ENCODE data around the gene CCDC18.

The CCDC18 gene

DNA sequence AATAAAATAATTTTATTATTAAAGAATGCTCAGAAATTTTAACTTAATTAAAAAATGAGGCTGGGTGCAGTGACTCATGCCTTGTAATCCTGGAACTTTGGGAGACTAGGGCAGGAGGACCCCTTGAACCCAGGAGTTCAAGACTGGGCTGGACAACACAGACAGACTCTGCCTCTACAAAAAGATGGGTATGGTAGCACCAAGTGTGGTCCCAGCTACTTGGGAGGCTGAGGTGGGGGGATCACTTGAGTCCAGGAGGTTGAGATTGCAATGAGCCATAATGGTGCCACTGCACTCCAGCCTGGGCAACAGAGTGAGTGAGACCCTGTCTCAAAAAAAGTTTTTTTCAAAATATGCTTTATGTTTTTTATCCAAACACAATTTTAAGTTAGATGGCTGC is 25.6 kb upstream of the CCDC18 start:
- TF ChIP-seq GATA2 (IDR thresholded peaks at IDR 0.05; ENCODE audit: low read depth, low read length): no peak
- TF ChIP-seq GATA3 (IDR thresholded peaks at IDR 0.05; ENCODE audit: low read depth, low read length): no peak

DNA sequence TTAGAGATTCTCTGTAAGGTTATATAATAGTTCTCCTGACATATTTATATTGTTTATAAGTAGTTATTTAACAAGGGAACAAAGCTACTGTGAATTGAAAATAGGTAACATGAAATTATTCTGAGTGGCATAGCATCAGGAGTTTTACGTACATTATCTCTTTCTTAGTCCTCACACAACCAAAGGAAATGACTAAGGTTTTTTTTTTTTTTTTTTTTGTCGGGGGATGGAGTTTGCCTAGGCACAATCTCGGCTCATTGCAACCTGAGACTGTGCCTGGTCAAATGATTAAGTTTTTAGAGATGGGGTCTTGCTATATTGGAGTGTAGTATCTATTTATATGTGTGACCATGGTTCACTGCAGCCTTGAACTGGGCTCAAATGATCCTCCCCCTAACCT is 25.2 kb upstream of the CCDC18 start:
- TF ChIP-seq GATA3 (IDR thresholded peaks at IDR 0.05; ENCODE audit: low read depth, low read length) (no peak), GATA2 (IDR thresholded peaks at IDR 0.05; ENCODE audit: low read depth, low read length) (no peak)

DNA sequence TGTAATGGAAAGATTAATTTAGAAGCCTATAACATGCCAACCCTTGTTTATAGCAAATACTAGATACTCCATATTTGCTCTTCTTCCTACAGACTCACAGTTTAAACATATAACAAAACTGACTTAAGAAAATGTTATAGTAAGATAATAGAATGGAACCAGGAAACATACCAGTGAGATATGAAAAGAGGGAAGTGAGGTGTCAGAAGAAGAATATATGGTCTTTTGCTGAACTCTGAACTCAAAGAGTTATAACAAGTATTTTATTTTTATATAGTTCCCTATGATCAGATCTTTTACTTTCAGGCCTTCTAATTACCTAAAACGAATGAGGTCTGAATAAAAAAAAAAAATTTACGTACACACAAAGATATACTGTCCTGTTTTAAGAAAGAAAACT is 21.2 kb upstream of the CCDC18 start:
- no peak for TF ChIP-seq GATA3 (IDR thresholded peaks at IDR 0.05; ENCODE audit: low read depth, low read length)
- no peak for TF ChIP-seq GATA2 (IDR thresholded peaks at IDR 0.05; ENCODE audit: low read depth, low read length)

DNA sequence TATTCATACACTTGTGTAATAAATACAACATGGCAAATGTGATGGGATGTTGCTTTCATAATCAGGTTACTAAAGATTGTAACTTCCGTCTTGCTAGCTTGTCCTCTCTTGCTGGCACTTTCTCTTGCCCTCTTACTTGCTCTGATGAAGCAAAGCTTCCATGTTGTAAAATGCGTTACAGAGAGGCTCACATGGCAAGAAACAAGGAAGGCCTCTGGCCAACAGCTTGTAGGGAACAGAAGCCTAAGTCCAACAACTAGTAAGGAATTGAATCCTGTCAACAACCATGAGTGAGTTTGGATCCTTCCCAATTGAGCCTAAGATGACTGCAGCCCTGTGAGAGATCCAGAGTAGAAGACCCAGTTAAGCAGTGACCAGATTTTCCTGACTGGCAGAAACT is 15.7 kb upstream of the CCDC18 start:
- TF ChIP-seq GATA2 (IDR thresholded peaks at IDR 0.05; ENCODE audit: low read depth, low read length): no peak
- TF ChIP-seq GATA3 (IDR thresholded peaks at IDR 0.05; ENCODE audit: low read depth, low read length): no peak

DNA sequence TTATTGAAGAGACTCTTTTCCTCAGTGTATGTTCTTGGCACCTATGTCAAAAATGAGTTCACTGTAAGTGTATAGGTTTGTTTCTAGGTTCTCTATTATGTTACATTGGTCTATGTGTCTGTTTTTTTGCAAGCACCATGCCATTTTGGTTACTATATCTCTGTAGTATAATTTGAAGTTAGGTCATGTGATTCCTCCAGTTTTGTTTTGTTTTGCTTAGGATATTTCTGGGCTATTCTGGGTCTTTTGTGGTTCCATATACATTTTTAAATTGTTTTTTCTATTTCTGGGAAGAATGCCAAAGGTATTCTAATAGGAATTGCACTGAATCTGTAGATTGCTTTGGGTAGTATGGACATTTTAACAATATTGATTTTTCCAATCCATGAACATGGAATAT is 13.5 kb upstream of the CCDC18 start:
- TF ChIP-seq GATA2 (IDR thresholded peaks at IDR 0.05; ENCODE audit: low read depth, low read length) (no peak), GATA3 (IDR thresholded peaks at IDR 0.05; ENCODE audit: low read depth, low read length) (no peak)

DNA sequence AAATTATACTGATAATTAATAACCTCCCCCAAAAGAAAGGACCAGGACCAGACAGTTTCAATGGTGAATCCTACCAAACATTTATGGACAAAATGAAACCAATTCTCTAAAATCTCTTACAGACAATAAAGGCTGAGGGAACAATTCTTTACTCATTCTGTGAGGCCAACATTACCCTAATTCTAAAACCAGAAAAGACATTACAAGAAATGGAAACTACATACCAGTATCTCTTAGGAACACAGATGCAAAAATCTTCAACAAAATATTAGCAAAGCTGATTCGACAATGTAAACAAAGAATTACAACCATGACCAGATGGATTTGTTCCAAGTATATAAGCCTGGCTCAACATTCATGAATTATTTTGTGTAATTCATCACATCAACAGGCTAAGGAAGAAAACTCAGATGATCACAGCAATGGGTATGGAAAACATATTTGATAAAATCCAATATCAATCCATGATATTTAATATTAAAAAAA is 8.9 kb upstream of the CCDC18 start:
- TF ChIP-seq GATA3 (IDR thresholded peaks at IDR 0.05; ENCODE audit: low read depth, low read length) (no peak), GATA2 (IDR thresholded peaks at IDR 0.05; ENCODE audit: low read depth, low read length) (no peak)

DNA sequence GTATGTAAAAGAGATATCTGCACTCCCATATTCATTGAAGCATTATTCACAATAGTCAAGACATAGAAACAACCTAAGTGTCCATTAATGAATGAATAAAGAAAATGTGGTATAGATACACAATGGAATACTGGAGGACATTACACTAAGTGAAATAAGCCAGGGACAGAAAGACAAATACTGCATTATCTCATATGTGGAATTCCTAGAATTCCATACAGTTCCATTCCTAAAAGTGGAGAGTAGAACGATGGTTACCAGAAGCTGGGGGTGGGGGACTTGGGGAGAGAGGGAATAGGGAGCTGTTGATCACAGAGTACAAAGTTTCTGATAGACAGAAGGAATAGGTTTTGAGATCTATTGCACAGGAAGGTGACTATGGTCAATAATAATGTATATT is 7.7 kb upstream of the CCDC18 start:
- no peak for TF ChIP-seq GATA2 (IDR thresholded peaks at IDR 0.05; ENCODE audit: low read depth, low read length)
- no peak for TF ChIP-seq GATA3 (IDR thresholded peaks at IDR 0.05; ENCODE audit: low read depth, low read length)

DNA sequence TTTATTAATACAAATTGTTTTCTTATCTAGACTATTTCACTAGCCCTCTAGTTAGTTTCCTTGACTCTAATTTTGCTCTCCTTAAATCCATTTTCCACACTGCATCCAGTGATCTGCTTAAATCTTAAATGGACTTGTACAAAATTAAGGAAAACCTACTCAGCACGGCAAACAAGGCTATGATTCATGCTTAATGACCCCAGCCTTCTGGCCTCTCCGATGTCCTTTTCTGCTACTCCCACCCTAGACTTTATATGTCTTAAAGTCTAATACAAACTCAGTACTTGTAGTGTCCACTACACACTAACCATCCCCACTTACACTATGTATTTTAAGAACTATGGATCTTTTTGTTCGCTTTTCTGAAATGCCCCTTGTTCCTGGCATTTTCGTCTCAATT is 2.5 kb upstream of the CCDC18 start:
- TF ChIP-seq GATA2 (IDR thresholded peaks at IDR 0.05; ENCODE audit: low read depth, low read length) (no peak), GATA3 (IDR thresholded peaks at IDR 0.05; ENCODE audit: low read depth, low read length) (no peak)

DNA sequence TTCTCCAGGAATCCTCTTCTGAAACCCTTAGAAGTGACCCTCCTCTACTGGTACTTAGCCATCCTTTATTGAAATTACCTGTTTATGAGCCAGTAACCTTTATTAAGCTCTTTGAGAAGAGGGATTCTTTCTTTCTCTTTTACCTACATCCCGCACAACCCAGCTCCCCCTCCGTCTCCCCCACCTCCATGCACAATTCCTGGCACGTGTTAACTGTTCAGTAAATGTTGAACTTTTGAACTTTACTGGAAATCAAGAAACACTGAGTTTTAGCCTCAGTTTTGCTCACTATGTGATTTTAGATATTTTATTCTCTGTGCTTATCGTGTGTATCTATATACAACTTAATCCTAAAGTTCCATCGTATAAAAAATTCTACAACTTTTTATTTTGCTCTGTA is 2.1 kb upstream of the CCDC18 start:
- TF ChIP-seq GATA3 (IDR thresholded peaks at IDR 0.05; ENCODE audit: low read depth, low read length): no peak
- no peak for TF ChIP-seq GATA2 (IDR thresholded peaks at IDR 0.05; ENCODE audit: low read depth, low read length)

DNA sequence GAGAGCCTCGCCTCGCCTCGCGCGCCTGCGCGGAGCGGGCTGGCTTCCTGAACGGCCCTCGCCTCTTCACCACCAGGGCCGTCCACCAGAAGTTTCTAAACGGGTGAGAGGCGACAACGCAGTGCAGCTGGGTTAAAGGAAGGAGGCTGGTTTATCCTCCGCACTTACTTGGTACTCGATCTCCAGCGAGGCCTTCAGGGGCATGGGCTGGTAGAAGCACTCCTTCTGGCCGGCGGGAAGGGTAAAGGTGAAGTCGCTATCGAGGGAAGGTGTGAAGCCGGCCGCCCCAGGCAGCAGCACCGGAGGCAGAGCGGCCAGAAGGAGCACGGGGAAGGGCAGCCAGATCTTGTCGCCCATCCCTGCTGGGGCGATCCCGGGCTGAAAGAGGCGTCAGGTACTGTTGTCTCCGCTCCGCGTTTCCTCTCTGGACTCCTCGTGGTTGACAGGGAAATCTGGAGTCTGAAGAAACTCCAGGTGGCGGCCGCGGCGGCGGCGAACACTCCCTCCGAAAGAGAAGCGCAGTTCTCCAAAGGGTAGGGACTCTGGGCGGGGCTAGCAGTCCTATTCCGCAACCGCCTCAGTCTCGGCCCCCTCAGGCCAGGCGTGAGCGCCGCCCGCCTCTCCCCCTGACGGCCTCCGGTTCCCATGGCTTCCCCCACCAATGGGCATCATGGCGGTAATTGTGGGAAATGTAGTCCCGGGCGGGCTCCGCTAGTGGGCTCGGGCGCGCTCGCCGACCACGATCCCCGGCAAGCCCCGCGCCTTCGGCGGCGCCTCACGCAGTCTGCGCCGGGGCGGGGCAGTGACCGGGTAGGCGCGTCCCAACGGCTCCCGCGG is 420 bp upstream of the CCDC18 start, which contains the start of gene TMED5:
Gene TMED5, minus strand, starts transcription at position 528 of the 837 bp plus-strand sequence. Its CDS starts 171 bp downstream, at position 357.
- no peak for TF ChIP-seq GATA2 (IDR thresholded peaks at IDR 0.05; ENCODE audit: low read depth, low read length)
- no peak for TF ChIP-seq GATA3 (IDR thresholded peaks at IDR 0.05; ENCODE audit: low read depth, low read length)

DNA sequence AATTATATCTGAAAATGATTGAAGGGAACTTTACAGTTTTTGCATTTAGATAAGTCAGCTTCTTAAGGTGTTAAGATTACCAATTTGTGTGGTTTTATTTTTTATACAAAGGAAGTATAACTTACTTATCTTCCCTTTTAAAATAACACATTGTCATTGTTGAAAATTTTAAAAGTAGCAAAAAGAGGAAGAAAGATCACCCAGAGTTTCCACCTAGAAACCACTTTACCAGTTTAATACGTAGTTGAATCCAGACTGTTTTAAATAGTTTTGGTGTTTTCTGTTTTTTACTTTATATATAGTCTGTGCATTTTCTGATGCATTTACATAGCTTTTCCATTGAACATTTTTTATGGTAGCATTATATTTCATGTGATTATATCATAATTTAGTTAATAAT is 6.1 kb downstream of the CCDC18 start:
- TF ChIP-seq GATA3 (IDR thresholded peaks at IDR 0.05; ENCODE audit: low read depth, low read length) (no peak), GATA2 (IDR thresholded peaks at IDR 0.05; ENCODE audit: low read depth, low read length) (no peak)

DNA sequence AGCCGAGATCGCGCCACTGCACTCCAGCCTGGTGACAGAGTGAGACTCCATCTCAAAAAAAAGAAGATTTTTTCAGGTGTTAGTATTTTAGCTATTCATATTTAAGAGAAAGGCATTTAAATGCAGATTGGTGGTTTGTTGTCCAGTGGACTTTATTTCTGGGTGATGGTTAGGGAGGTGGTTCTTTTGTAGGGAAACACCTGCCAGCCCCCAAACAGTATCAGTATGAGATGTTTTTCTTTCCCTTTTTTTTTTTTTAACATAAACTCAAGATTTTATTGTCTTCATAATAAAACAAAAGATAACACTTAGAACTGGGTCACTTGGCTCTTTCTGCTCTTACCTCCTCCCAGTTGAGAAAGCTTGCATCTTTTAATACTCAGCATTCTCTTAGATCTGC is 9.9 kb downstream of the CCDC18 start:
- TF ChIP-seq GATA3 (IDR thresholded peaks at IDR 0.05; ENCODE audit: low read depth, low read length): no peak
- no peak for TF ChIP-seq GATA2 (IDR thresholded peaks at IDR 0.05; ENCODE audit: low read depth, low read length)

DNA sequence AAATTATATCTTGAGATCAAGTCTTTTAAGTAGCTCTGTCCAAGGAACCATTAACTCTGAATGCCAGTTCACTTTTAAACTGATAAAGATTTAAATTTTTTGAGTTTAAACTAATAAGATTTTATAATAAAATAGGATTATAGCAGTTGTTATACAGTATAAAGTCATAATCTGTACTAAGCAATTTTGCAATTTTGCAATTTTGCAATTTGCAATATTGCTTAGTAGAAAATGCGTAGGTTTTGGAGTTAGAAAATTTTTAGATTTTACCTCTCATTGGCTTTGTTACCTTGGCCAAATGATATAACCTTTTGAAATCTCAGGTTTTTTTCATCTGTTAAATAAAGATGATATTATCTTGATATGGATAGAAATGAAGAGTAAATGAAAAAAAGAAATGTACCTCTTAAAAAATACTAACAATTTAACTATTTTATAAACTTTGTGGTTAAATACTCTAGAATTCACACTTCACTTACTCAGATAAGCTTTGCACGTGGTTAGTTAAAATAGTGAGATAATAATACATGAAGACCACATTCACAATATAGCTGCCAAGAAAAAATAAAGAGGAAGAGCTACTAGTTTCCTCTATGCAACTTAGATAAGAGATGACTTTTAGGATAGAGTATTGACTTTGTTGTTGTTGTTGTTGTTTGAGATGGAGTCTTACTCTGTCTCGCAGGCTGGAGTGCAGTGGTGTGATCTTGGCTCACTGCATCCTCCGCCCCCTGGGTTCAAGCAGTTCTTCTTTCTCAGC is 13.9 kb downstream of the CCDC18 start:
- no peak for TF ChIP-seq GATA3 (IDR thresholded peaks at IDR 0.05; ENCODE audit: low read depth, low read length)
- TF ChIP-seq GATA2 (IDR thresholded peaks at IDR 0.05; ENCODE audit: low read depth, low read length): no peak

DNA sequence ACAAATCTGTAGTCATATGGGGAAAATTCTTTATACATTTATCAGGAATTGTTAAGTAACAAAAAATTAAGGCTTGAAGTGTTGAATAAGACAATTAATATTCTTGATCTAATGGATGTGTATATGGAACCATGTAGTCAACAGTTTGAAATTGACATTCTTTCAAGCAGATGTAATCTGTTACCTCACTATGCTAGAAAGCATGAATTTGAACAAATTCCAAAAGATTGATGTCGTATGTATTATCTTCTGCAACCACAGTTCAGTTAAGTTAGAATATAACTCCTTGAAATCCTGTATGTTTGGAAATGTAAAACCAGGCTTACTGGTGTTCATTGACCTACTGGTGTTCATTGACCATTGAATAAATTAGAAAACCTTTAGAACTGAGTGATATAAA is 16.1 kb downstream of the CCDC18 start:
- TF ChIP-seq GATA3 (IDR thresholded peaks at IDR 0.05; ENCODE audit: low read depth, low read length) (no peak), GATA2 (IDR thresholded peaks at IDR 0.05; ENCODE audit: low read depth, low read length) (no peak)

DNA sequence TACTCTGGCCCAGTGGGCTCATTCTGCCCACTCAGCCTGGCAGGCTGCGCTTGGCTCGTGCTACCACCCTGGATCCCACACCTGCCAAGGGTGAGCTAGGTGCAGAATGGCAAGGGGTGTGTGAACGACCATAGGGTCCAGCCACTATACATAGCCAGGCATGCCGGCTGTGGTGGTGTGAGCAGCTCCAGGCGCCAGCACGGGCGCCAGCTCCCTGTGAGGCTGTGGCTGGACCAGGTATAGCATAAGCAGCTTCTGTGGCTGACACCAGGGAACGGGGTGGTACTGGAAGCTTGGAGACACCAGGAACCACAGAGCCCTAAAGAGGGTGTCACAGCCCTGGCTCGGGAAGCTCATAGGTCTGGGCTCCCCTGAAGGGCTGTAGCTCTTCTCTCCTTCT is 18.6 kb downstream of the CCDC18 start:
- TF ChIP-seq GATA2 (IDR thresholded peaks at IDR 0.05; ENCODE audit: low read depth, low read length) (no peak), GATA3 (IDR thresholded peaks at IDR 0.05; ENCODE audit: low read depth, low read length) (no peak)
